Fibroblast of skin of left quadriceps (primary cell): Measurements from ENCODE around the gene DNM1.

Experiments used
- DNase-seq, 2 experiments: peaks; one replicate each; pipeline ENCODE4 v3.0.0-alpha.2; 2013; ENCODE audit warnings: low read depth in 2 of 2

Gene DNM1

DNA sequence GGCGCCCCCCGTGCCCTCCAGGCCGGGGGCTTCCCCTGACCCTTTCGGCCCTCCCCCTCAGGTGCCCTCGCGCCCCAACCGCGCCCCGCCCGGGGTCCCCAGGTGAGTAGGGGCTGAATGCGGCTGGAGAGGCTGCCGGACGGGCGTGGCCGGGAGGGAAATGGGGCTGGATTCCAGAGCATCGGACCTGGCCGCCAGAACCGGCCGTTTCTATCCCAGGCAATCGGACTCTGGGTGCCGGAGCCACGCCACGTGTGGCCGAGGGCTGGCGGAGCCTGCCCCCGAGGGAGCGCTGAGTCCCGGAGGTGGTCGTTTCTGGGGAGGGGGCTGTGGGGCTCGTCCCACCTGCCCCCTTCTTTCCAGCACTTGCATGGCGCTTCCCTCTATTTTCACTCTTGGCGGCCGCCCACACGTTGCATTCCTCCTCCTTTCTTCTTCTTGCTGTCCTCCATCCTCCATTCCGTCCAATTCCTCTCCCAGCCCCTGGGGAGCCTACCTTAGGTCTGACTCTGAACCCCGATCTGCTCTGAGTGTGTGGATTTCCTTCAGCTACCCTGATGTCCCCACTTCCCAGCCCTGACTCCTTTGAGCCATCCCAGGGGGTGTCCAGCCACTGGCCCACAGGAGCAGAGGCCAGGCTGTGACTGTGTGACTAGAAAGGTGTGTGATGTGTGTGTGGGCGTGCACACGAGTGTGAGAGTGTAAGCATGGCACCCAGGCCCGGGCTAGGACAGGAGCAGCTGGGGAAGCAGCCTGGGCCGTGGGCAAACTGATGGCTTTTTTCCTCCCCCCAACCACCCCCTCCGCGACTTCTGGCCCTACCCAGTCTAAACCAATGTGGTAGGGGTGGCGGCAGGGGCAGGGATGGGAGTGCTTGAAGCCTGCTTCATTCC, 47.9 kb downstream of the DNM1 start:
- DNase-seq, result no peak

DNA sequence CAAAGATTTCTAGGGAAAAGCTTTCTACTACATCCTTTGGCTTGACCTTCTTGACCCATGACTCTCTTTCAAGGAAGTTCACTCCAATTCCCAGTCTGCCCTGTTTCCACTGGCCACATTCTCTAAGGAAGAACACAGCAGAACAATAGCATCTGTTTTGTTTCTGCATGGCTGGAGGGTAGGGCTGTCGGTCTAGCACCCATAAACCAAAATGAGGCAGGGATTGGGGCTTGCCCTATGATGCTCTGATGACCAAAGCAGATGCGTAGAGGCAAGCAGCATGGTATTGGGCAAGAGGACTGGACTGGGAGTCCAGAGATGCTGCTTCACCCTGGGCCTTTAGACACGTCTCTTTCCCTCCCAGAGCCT, 48.5 kb downstream of the DNM1 start:
- DNase-seq, result no peak

DNA sequence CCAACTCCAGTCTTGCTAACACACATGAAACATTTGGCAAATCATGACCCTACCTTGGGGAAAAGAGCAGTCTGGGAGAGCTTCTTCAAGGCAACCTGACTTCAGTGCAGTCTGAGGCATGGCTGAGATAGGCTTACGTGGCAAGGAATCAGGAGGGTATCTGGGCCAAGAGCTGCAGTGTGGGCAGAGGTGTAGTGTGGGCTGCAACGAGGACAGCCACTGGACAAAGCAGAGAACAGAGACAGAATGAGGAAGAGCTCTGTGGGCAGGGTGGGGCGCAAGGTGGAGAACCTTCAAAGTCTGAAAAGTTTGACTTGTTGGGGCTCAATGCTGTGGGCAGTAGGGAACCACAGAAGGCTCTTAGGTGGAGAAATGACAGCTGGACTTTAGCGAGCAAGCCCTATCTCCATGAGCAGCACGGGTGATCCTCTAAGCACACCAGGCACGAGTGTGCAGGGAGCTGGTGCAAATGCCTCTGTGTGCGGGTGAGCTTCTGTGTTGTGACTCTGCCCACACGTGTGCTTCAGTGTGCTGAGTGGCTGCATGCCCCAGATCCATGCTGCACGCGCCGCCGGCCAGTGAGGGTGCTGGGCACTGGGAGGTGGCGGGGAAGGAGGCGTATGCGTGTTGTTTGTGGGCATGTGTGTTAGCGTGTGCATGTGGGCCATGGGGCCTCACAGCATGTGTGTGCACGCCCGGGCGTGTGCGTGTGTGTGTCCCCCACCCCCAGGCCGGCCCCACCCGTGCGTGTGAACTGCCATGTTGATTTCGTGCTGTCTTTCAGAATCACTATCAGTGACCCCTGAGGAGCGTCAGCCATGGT, 49.3 kb downstream of the DNM1 start:
- DNase-seq, result no peak

DNA sequence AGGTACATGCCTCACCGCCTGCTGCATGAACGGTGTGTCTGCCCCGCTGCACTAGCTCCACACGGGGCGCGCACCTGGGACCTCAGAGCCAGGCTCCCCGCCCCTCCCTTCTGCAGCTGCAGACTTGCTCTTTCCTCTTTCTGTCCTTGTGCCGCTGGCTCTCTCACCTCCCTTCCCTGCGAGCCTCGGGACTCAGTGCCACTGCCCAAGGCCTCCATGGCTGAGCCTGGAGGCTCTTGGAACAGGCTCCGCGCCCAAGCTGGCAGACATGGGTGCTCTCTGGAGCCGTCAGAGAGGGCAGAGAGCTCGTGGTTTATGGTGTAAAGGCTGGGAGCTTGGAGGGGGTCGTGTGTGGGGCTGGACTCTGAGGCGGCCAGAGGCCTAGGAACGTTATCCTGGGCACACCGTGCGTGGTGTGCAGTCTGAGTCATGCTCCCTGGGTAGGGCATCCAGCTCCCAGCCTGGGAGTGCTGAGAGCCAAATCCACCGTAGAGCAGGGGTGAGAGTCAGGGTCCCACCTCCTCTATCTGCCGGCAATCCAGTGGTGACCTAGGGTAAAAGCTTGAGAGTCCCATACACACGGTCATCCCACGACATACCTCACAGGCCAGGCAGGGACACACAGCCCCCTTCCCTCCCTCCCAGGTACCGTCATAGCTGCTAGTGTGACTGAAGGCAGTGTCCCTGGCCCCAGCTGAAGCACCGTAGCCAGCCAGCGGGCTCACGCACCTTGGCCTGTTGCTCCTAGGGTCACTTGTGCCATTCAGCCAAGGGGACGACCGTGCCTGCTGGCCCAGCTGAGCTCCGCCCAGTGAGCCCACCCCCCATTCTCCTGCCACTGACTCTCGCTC, 50.2 kb downstream of the DNM1 start:
- DNase-seq, result no peak

DNA sequence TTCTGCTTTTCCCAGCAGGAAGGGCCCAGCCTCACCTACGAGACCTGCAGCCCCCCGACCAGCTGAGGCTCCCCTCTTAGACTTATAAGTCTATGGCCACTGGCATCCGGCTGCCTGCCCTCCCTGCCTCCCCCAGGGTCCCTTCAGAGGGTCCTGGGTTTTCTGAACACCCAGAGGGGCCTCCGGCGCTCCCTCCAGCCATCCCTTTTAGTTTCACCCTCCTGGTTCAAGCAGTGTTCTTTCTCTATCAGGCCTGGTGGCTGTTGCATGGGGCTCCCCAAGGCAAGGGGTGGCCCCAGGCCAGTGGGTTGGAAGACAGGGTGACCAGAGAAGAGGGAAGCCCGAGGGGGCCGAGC, 50.8 kb downstream of the DNM1 start:
- no peak for DNase-seq

DNA sequence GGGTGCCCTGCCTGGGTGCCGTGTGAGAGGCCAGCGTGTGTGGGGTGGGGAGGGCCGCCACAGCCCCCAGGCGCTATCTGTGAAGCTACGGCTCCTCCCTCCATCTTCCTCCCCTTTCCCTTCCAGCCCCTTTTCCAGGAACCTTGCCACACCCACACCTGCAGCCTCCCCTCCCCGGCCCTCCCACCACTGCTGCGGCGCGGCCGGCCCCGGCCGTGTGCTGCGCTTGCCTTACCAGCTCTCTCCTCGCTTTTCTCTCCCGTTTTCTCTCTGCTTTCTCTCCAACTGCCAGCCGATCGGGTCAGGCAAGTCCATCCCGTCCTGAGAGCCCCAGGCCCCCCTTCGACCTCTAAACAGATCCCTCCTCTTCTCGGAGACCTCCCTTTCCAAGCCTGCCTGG, 51.2 kb downstream of the DNM1 start:
- DNase-seq, result no peak

DNA sequence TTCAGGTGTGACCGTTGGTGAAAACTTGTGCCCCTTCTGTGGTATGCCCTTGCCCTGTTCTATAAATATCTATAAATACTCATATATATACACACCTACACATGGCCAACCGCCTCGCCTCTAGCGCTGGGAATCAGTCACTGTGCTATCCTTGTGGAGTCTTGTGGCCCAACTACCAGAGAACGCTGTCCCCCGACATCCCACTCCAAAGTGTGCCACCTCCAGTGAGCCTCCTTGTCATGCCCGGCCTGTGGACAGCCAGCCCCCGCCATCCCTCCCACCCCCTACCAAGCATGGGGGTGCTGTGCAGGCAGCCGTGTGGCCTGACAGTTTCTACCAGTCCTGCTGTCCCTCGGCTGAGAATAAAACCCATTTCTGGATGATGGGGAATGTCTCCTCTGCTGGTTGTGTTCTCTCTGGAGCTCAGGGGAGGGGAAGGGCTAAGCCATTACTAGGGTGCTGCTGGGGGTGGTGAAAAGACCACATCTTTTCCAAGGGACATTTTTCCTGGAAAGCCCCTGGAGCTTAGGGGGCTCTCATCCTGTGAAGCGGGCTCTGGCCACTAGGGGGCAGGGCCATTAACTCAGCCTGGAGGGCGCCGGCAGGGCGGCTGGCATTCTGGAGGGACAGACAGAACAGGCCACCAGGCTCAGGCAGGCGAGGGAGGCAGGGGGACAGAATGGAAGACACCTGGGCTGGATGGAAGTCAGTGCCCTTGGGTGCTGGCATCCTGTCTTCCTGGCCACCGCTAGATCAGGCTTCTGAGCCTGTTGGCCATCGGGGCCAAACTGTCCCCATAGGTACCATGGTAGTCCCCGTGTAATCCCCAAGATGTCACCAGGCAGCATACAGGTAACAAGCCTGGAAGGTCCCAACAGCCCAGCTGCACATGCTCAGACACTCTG, 51.9 kb downstream of the DNM1 start:
- DNase-seq, result no peak

DNA sequence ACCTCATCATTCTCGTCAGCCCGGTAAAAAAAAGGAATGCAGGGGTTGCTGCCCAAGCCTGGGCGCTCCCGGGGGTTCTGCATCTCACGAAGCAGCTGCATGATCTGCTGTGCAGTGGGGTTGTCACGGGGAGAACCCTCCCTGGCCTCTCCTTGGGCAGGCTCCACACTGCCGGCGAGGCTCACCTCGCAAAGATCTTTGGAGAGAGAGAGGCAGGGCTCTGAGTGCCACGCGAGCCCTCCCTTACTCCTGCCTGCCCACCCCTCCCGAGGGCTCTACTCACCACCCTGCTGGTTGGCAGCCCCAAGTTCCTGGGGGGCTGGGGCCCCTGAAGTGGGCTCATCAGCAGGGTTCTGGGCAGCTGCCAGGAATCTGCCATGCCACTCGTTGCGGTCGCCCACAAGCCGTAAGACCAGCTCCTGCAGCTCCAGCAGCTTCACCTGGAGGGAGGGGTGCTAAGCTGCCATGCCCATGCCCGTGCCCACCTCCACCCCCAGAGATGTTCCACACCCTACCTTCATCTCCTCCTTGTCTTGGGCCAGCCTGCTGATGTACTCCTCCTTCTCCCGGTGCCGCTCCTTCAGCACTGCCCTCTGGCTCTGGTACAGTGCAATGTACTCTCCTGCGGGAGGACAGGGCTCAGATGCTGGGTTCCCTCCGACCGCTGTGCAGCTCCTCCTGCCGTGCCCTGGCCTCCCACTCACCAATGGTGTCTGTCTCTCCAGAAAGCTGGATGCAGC, 54.1 kb downstream of the DNM1 start:
- DNase-seq, result no peak

DNA sequence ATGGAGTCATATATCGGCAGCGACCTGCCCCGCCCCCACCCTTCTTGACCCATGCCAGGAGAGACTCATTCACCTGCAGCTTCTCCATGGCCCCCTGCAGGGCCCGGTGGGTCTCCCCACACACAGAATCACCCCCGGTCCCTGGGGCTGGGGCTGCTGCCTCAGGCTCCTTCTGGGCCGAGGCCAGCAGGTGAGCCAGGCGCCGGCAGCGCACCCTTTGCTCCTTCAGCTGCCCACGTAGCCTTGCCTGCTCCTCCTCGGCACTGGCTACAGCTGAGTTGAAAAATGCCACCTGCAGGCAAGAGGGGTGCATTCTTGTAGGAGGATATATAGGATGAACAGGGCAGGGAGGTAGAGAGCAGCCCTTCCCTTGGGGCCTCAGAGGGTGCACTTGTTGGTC, 54.7 kb downstream of the DNM1 start:
- no peak for DNase-seq

DNA sequence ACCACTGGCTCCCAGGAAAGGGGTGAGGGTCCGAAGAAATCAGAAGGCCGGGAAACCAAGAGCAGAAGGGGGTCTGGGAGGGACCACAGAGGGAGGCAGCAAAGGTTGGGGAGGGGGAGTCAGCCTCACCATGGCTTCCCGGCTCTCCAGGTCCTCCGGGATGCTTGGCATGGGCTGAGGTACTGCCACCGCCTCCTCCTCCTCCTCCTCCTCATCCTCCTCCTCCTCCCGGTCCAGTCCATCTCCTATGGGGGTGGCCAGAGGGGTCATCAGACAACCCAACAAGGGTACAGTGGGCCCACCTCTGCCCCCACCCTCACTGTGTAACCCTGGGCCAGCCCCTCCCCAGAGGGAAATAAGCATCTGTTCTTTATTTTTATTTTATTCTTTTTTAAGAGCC, 55.1 kb downstream of the DNM1 start:
- no peak for DNase-seq

DNA sequence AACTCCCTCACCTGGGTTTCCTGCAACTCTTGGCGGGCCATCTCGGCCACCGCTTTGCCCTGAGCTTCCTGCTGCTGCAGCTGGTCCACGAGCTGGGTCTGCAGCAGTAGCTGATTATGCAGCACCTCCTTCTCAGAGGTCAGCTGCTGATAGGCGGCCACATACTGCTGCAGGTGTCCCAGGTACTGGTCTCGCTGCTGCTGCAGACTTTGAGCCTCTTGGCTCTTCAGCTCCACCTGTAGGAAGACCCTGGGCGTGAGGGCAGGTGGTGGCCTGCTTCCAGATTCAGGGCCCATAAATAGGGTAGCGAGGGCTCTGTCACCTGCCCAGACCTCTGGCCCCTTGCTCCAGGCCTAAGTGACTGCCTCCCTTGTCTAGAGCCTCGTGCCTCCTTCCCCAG, 56.0 kb downstream of the DNM1 start:
- no peak for DNase-seq

DNA sequence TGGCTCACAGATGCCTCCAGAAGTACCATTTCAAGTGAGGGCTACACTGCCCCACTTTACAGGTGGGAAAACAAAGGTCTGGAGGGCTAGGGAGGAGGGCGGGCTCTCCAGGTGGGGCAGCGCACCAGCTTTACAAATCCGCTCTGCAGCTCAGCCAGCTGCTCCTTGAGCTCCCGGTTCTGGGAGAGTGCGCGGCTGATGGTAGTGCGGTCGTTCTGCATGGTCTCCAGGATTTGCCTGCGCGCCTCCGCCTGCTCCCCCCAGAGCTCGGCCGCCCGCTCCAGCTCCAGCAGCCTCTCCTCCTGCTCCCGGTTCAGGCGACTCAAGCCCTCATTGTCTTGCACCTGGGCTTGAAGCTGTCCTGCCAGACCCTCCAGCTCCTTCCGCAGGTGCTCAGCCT, 57.2 kb downstream of the DNM1 start:
- no peak for DNase-seq

DNA sequence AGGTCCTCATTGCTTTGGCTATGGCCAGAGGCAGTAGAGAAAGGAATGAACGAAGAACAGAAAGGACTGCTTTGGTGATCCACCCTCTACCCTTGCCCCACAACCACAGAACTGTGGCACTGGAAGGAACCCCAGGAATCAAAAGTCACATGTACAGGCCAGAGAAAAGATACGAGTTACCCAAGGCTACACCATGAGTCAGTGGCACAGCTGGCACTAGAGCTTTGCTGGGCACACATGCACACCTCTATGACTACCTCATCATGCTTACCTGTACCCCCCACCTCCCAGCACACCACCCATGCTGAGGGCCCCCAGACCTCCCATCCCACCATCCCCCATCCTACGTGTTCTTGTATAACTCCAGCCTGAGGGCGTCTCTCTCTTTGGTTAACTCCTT, 59.5 kb downstream of the DNM1 start:
- DNase-seq, result no peak

DNA sequence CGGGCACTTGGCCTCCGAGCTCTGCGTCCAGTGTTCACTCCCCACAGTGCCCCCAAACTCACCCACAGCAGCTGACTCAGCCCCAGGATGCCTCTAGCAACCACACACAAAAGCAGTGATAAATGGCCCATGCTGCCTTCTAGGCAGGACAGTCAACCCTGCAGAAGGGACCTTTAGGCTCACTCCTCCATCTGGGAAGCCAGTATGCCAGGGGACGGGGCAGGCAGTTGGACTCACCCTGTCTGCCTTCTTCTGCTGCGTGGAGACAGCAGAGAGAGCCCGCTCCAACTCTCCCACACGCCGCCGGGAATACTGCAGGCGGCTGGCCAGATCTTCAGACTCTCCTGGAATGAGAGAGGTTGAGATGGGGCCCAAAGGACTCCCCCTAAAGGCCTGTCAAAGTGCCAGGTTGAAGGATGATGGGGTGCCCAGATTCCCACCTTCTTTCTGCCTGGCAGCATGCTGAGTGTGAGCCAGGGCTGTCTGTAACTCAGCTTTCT, 62.2 kb downstream of the DNM1 start:
- no peak for DNase-seq

DNA sequence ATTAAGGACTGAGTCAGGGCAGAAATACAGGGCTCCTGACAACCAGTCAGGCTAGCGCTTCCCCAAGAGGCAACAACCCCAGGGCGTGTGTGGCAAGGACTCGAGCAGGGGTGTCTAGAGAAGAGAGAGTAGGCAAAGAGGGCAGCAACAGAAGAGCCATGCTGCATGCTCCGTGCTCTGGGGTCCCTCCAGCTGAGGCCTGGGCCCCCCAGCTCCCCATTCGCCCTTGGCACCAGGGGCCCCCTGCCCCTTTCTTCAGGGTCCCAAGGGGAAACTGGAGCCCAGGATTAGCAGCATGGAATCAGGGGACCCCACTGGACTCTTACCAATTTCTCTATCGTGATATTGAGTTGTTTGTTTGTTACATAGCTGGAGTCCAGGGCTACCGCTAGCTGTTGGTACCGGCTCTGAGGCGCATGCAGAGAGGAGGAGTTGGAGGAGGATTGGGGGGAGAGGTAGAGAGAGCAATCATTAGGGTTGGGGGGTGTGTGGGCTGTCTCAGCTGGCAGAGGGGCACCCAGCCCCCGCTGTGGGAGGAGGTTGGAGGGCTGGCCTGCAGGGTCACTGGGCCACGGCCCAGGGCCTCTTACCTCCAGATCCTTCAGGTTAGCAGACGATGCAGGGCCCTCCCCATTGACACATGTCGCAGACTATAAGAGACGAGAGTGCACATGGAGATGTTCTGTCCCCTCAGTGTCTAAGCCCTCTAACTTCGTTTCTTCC, 63.9 kb downstream of the DNM1 start:
- no peak for DNase-seq

DNA sequence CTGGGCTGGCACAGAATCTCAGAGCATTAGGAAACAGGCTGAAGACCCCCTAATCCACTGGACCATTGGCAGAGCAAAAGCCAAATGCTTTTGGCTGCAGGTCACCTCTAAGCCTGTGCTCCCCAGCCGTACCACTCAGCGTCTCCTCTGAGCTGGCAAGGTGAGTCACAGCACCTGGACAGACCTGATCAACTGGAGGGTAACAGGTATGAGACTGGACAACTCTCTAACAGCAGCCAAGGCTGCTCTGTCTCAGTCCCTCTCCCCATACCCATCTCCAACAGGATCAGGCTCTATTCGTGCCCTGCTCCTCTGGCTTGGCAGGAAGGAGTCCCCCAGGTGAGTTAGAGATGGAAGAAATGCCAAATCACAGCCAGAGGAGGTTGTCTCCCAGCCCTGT, 67.9 kb downstream of the DNM1 start:
- no peak for DNase-seq

DNA sequence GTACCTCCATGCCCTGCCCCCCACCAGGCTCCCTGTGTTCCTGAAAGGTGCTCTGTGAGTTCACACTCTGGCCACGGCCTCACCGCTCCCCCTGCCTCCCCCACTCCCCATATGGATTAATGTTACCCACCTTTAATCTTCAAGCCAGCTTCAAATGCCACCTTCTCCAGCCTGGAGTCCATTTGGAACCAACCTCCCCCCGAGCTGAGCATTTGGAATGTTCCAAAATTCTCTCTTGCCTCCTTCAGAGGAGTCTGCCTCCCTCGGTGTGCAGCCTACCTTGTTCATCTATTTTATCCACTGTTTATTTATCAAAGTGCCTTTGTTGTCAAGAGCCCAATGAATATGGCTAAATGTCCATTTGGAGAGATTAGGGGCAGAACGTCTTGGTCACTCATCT, 68.3 kb downstream of the DNM1 start:
- DNase-seq, result no peak

DNA sequence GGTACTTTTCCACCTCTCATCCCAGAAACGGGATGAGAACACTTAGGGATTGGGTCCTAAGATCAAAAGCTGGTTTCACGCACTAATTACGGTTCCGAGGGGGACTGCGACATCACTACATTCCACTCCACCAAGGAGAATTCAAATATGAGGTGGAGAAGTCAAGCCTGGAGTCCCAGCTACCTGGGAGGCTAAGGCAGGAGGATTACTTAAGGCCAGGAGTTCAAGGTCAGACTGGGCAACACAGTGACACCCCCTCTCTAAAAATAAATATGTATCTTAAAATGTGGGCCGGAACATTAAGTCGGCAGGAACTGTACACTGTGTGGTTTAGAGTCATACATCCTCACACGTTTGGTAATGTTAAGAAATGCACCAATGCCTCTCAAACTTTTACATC, 71.1 kb downstream of the DNM1 start:
- no peak for DNase-seq

DNA sequence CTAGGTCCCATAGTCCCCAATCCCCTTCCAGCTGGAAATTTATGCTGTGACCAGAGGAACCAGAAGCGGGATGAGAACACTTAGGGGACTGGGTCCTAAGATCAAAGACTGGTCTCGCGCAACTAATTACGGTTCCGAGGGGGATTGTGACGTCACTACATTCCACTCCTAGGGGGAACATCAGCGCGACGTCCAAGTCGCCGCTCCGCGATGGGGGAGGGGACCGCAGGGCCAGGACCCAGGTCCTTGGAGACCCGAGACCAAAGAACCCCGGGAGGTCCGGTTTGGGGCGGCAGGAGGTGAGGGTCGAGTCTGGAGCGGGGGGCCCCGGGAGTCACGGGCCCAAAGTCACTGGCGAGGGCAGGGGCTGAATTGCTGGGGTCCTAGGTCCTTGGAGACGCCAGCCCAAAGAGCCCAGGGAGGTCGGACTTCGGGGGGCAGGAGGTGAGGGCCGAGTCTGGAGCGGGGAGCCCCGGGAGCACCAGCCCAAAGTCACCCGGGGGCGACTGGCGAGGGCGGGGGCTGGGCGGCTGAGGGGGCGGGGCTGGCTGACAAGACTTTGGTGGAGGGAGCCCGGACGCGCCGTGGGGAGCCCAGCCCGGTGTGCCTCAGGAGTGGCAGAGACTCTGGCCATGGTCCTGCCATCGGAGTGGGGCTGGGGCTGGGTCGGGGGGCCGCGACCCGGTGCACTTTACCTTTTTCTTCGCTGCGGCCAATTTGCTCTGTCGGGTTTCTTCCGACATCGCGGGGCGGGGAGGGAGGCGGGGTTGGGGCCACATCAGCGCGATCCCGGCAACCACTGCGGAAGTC, 72.2 kb downstream of the DNM1 start, which contains the start of gene GOLGA2:
Gene GOLGA2, minus strand, starts transcription at position 810 of the 810 bp plus-strand sequence. Its CDS starts 31 bp downstream, at position 779.
- peak; percentile 18 to 29 for DNase-seq
